GM12873 (cell line): ENCODE measurements around the gene CNTROB.

Source experiments
- CTCF ChIP-seq: IDR thresholded peaks from 2 replicates; pipeline ENCODE4 v1.5.1; 2012; ENCODE audit warnings: low read depth, mild to moderate bottlenecking, moderate library complexity, low read length, control low read depth; ENCODE audit not compliant: insufficient read depth; ENCODE audit errors: missing control alignments

CNTROB gene

DNA sequence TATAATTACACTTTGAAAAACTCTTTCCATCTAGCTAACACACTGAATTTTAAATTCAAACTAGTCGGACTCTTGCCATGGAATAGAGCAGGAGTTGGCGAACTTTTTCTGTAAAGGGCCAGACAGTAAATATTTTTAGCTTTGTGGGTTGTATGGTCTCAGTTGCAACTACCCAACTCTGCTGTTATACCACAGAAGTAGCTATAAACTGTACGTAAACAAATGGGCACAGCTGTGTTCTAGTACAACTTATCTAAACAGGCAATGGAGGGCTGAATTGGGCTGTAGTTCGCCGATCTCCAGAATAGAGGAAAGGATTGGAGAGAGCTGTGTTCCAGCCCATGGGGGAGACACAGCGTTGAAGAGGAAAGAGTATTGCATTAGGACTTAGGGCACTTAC, 8.7 kb downstream of the CNTROB start:
- no peak for TF ChIP-seq CTCF

GRCh38 chr17:7943291-7943690, 11.3 kb downstream of the CNTROB start:
- no peak for TF ChIP-seq CTCF

DNA sequence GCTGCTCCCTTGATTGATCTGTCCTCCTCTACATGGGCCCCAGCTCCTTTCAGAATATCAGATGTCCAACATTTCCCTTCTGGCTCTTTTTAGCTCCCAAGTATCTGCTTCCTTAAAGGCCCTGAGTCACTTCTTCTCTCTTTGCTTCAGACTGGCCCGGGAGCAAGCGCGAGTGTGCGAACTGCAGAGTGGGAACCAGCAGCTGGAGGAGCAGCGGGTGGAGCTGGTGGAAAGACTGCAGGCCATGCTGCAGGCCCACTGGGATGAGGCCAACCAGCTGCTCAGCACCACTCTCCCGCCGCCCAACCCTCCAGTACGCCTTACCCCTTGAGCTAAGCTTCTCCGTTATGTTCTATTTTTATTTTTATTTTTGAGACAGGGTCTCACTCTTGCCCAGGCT, 12.3 kb downstream of the CNTROB start:
- no peak for TF ChIP-seq CTCF

GRCh38 chr17:7945651-7946050, 13.6 kb downstream of the CNTROB start:
- TF ChIP-seq CTCF: no peak

- no peak for TF ChIP-seq CTCF
These were observed 14.4 kb downstream of the CNTROB start for GRCh38 chr17:7946441-7946840.

GRCh38 chr17:7947651-7948050, 15.6 kb downstream of the CNTROB start:
- TF ChIP-seq CTCF: no peak

DNA sequence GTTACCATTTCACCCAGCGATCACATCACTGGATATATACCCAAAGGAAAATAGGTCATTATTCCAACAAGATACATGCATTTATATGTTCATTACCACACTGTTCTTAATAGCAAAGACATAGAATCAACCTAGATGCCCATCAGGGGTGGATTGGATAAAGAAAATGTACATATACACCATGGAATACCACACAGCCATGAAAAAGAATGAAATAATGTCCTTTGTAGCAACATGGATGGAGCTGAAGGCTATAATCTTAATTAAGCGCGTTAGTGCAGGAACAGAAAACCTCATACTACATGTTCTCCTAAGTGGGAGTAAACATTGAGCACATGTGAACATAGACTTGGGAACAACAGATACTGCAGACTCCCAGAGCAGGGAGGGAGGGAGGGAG, 18.6 kb downstream of the CNTROB start:
- no peak for TF ChIP-seq CTCF
